Activated CD8-positive, alpha-beta memory T cell treated with anti-CD3 and anti-CD28 coated beads, Interleukin-2, amount 50 U/mL, for 24 hours (primary cell): Measurements from ENCODE around the gene MRPL40.
A peak's percentile ranks its signal among the peaks of the same experiment; 100 is the strongest.

Source experiments
- DNase-seq: peaks from one replicate; pipeline ENCODE4 v3.0.0-alpha.2; 2020; ENCODE audit errors: extremely low read depth

The MRPL40 gene

DNA sequence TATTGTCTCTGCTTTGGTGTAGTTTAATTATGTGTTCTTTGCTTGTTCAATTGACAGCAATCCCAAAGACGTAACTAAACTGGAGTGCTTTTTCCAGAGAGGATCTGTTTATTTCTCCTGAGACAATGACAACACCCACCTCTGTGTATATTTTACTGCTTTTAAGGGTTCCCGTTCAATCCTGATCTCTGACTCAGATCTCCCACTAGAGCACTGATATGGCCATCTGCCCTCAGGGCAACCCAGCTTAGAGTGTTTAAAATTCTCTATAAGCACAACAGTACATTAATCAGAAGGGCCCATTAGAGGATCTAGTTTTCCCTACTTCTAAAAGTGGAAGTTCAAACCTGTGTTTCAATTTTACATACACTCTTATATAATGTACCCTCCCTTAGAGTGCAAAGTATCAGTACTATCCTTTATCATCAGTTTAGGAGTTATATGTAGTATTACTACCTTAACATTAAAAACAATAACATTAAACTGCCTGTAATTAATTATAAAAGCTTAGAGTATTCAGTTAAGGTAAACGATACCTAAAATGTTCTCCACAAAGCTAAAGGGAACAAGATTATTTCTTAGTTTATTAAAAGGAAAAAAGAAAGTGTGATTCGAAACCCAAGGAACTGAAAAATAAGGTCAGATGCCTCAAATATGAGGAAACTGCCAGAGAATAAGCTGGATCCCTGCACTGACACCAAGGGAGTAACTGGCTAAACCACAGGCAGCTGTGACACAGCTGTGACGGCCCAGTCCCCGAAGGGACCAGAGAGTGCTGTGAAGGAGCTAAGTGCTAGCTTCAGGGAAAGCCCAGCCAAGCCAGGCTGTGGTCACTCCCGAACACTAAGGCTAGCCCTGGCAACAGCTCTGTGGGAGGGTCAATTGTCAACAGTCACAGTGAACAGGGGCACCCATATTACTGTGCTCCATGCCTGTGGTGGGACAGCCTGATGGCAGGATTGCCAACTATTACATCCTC is 31.4 kb downstream of the MRPL40 start:
- DNase-seq, result no peak

DNA sequence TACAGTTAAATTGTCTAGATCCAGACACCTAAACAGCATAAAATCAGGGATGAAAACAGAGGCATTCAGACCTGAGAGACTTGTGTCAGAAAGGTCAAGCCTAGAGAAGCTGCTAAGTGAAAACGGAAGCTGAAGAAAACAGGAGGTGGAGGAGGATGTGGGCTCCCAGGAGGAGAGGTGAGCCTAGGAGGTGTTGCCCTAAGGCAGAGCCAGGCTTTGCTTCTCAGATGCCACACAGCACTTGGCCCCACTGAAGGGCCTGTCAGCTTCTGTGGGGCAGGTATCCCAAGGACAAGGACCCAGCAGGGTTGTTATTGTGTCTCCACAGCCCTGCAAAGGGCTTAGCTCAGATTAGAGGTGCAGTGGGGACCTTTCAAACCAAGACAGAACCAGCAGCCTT is 32.2 kb downstream of the MRPL40 start:
- no peak for DNase-seq

DNA sequence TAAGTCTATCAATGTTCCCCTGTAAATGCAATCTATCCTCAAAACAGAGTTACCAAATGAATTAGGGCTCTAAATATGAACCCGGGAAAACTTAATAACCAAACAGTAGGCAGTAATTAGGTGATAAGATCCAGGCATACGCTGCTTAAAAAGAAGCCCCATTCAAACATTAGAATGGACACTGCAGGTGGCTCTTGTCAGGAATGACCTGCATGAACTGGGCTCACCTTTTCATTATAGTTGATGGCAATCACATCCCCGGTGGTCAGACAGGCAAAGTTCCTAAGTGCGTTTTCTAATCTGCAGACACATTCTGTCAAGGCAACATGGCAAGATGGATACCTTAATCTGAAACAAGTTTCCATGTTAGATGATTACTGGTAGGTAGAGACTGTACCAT is 32.6 kb downstream of the MRPL40 start:
- no peak for DNase-seq

DNA sequence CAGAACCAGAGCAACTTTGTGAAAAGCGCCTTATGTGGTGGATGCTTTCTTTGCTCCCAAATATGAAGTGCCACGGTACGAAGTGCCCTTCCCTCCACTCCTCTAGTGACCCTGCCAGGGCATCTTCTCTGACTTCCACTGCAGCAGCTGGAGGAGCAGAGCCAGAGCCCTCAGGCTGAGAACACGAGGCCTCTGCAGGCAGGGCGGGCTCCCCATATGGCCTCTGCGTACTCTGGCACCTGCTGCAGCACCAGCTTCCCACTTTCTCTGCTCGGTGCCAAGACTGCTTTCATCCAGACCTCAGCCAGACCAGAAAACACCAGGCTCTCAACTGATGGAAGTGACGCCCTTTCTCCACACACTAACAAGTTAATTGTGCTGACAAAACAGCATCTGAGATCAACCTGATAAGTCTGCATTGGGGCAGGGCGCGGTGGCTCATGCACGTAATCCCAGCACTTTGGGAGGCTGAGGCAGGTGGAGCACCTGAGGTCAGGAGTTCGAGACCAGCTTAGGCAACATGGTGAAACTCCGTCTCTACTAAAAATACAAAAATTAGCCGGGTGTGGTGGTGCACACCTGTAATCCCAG is 33.9 kb downstream of the MRPL40 start:
- DNase-seq, result no peak

DNA sequence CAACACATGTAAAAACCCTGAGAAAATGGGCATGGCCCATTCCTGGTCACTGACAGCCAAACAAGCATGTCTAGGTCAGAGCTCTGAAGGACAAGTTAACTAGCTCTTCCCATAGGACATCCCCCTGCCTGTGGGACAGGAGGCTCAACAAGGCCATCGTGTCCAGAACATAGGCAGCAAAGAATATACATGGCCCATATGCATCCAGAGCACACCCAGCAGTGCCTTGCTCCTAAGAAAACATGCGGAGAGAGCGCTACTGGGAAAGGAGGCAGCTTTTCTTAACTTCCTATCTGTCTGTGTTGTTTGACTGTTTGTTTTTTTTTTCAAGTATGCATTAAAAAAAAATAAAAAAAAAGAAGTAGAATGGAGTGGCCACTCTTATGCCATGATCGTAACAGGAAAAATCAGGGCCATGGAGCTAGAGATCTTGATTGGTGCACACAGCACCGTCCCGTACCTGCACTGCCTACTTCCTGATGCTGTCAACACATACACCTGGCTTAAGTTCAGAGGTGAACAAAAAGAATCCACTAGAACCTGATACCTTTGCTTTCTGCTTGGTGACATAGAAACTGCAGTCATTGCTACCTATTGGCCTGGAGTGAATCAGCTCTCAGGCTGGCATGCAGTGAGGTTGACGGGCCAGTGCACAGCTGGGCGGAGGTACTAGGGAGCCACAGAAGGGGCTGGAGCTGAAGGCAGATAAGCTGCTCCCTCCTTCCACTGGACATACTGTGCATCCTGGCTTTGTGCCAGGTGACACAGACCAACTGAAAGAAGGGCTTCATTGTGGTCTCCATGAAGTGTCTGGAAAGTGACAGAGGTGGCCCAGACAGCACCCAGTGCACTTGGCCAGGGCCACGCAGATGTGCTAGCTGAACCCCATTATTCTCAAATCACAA is 34.8 kb downstream of the MRPL40 start:
- DNase-seq, result no peak

DNA sequence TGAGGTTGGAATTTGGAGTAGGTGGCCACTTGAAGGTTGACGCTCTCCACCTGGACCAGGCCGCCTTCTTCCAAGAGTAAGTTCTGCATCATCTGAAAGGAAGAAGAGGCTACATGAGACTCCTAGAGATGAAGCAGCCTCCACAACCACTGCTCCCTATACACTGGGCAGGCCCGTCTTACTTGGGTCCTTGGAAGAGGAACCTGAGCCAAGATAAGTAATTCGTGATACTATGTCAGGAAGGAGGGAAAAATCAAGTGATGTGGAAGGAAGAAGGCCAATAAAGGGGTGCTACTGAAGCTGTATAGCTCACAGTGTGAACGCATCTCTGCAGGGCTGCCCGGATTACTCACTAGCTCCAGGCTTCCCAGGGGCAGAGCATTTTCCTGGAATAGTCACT is 35.6 kb downstream of the MRPL40 start:
- no peak for DNase-seq

DNA sequence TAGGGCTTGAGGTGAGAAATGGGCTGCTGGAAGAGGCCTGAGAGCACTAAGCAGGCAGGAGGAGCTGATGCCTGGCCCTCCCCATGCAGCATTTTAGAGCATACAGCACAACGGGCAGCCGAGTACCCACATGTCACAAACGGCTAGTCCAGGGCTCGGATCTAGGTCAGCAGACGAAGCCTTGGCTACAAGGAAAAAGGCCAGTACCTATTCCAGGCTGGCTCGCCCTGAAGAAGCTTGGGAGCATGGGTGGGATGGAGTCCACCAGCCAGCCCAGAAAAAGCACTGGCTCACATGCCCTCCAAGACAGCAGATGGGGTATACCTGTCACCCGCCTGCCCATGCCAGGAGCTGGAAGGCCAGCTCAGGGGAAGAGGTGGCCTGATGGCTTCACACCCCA is 37.1 kb downstream of the MRPL40 start:
- no peak for DNase-seq

DNA sequence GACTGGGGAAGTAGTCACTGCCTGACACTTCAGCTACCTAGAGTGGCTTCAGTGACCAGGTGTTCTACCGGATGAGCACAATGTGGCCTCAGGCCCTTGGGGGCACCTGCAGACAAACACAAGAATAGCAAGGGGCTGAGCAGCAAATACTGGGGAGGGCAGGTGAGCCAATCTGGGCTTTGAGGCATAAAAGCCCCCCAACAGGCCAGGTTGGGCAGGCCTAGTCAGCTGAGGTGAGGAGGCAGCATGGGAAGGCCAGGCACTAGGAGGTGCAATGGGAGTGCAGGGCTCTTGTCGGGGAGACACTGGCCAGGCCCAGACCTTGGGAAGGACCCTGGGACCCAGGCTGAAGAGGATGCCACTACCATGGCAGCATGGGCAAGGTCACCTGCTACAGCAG is 37.7 kb downstream of the MRPL40 start:
- DNase-seq, result no peak

DNA sequence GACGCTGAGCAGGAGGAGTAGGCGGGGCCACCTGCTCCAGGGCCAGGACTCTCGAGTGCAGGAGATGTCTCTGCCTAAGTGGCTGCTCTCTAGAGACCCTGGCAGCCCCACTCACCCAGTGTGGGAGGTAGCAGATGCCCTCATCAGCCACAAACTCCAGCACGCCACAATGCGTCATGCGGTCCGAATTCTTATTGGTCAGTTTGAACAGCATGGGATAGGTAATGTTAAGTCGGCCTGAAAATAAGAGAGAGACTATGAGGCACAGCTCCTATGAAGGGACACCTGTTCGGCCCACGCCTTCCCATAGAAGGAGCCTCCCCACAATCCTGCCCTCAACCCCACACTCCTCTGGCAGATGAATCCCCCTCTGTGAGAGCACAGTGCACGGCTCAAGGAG is 39.2 kb downstream of the MRPL40 start:
- no peak for DNase-seq

DNA sequence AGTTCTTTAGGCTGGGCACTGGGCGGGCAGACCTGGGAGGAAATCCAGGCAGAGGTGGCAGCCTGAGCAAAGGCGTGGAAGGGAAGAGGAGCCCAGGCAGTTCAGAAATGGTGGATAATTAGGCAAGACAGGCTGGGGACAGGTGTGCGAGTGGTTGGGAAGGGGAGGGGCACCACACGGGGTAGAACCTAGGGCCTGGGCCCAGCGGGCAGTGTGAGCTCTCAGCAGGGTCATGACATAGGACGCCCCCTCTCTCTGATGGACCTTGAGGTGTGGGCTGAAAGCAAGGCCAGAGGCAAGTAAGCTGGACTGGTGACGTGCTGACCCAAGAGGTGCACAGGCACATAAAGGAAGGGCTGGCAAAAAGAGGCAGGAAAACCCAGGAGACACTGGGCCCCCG is 39.9 kb downstream of the MRPL40 start:
- DNase-seq, result no peak

DNA sequence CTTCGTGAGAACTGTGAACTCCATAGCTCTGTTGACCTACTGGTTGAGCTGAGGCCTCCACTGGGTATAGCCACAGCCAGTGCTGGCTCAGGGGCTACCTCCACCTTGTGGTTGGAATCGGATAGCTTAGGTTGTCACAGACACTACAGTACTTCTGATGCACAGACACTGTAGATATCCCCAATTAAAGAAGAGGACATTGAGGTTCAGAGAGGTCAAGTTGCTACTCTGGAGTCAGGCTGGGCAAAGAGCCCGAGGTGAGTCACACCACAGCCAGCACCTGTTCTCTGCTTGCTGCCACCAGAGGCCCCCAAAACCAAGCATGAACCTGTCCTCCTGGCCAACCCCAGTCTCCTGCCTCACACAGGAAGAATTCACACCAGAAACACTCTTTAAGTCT is 41.2 kb downstream of the MRPL40 start:
- DNase-seq, result no peak

DNA sequence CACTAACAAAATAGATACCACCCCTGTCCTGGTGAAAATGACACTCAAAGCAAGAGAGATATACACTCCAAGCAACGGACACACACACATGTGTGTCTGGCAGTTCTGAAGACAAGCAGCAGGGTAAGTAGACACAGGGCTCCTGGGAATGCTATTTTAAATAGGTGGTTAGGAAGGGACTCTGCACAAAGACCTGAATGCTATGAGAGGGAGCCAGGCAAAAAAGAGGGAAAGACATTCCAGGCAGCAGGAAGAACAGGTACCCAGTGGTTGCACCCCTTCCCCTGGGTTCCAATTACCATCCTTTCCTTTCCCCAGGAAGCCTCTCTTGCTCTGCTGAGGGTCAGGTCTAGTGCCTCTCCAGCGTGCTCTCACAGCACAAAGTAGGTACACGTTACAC is 43.7 kb downstream of the MRPL40 start:
- DNase-seq, result no peak

DNA sequence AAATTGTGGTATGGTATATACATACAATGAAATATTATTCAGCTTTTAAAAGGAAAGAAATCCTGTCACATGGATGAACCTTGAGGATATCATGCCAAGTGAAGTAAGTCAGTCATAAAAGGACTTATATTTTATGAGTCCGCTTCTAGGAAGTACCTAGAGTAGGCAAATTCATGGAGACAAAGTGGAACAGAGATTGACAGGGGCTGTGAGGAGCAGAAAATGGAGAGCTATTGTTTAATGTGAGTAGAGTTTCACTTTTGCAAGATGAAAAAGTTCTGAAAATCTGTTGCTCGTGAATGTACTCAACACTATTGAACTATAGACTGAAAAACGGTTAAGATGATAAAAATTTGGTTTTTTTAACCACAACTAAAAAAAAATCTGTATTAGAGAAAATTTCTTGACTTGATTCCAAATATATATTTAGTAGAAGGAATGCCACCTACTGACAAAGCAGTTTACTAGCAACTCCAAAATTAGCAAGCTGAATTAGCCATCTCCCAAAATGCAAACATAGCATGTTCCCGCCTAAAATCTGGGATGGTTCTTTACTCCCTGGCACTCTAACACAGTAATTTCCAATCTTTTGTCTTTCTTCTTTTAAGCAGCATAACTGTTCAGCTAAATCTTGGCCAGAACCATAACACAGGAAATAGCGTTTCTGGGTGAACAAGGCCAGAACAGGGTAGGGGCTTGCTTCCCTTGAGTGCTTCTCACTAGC is 45.1 kb downstream of the MRPL40 start:
- DNase-seq, result no peak

DNA sequence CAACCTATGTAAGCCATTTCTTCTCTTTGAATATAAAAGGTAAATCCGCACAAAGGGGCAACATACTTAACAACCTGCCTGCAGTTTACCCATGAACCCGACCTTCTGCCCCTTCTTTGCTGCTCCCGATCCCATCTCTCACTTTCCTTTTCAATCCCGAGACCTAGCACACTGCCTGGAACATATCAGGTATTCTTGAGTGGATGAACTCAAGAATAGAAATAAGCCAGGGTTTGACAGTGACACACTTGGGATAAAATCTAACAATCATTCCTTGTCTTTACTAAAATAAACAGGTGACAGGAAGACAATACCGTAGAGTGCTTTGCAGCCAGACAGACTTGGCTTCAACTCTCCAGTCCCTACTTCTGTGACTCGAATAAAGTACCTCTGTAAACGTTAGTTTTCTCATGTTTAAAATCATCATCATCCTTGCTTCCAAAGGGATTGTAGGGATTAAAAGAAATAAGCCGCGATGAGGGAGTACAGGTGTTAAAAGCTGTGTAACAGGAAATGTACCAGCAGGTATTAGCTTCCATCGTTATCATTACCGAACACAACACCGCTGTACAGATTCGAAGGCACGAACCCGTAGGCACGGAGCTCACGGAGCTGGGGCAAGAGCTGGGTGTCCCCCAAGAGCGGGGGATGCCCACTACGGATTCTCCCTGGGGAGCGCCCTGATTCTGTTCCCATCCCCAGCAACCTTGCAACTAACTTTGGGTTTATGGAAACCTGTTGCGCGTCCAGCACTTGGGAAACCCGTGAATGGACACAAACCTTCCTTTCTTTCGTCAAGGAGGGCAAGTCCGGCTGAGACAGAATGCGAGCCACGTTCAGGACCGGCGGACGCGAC is 45.9 kb downstream of the MRPL40 start:
- DNase-seq, result no peak

DNA sequence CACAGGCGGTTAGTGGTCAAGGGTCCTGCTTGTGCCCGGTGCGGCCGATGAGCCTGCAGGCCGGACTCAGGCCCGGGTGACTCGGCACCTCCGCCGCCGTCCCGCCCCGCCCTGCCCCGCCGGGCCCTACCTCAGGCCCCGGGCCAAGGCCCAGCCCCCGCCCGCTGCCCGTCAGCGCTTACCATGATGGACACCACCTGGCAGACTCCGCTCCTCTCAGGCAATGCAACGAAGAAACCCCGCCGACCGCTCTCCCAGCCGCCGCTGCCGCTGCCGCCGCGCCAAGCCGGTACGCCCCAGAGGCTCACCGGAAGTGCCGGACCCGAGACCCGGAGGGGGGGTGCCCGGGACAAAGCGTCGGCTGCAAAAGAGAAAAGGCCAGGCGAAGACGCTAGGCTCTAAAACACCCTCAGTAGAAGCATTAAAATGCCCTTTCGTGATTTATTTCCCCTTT is 46.6 kb downstream of the MRPL40 start, which contains the start of gene UFD1:
TSS of gene UFD1 (minus strand) at position 293 of the 454 bp plus-strand sequence. CDS start at position 185, 108 bp downstream.
- DNase-seq, result peak; percentile 36

DNA sequence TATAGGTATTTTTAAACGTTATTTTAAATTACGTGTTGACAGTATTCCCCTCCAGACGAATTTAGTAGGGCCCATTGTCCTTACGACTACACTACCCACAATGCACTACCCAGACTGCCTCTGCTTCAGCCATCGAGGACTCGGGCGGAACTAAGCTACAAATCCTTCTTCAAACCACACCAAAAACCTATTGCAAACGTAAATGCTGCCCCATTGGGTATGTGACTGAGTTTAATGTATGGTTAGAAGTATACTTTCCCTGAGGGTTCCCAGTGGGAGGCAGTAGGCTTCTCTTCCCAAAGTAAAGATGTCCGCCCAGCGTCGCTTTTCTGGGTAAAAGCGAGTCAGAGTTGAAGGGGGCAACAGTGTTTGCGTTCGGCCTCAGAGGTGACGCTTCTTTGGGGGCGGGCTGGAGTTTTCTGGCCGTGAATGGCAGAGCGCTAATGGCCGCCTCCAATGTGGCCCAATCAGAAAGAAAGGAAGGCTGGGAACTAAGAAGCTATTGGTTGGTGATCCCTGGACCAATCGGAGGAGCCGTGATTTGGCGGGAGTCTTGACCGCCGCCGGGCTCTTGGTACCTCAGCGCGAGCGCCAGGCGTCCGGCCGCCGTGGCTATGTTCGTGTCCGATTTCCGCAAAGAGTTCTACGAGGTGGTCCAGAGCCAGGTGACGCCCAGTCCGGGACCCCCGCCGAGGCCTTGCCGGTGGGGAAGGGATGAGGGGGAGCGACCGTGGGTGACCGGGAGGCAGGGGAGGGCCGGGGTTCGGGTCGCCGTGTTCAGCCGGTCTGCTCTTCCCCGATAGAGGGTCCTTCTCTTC is 47.2 kb downstream of the MRPL40 start, which contains the start of gene CDC45:
TSS of gene CDC45 (plus strand) at position 566 of the 818 bp plus-strand sequence. CDS start at position 615, 49 bp downstream.
- DNase-seq, result peak; percentile 88

DNA sequence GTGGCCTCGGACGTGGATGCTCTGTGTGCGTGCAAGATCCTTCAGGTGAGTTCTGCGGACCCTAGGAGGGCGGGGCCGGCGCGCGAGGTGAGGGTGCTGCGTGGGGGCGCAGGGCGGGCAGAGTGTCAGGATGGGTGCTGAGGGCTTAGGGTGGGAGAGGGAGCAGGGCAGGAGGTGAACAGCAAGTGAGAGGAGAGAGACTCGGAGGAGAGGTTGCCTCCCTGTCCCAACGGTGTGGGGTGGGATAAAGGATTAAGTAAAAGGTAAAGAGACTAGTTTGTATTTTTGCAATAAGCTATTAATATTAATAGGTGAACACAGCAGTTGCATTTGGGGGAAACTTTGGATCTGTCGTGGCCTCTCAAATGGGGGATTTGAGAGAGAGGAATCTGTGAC is 47.8 kb downstream of the MRPL40 start:
- no peak for DNase-seq

DNA sequence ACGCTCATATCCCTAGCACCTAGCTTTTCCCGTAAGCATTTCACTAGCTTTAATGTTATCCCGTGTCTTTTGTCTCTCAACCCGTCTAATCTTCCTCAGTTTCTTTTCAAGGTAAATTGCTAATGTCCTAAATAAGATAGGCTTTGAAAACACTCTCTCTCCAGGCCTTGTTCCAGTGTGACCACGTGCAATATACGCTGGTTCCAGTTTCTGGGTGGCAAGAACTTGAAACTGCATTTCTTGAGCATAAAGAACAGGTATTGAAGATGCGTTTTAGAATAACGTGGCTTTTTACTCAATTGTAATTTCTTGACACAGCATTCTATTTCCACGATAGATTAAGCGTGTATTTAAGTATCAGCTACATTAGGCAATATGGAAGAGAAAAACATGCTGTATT is 48.4 kb downstream of the MRPL40 start:
- no peak for DNase-seq

DNA sequence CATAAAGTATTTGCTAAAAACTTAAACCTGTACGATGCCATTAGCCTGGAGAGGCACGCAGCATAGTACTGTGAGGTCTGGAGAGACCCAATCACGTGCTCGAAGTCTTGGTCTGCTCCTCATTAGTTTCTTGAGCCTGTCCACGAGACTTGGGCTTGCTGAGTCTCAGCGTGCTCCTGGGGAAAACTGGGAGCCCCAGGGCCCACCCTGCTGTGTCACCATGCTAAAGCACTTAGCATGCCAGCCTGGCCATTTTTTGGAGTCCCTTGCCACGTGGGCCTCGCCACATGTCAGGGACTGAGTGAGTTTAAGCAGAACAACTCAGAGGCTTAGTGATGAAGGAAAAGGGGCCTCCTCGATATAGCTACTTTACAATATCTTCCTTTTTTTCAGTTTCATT is 50.0 kb downstream of the MRPL40 start:
- no peak for DNase-seq
